KMS-11 (cell line): ENCODE results near the gene PDAP1.

Experiments
- H2AFZ ChIP-seq: fragments of 200-600 bp; sonication (generic); 2 replicates; pipeline ENCODE4 v1.6.1; 2016; ENCODE audit warnings: antibody characterized with exemption, mixed run types, low read depth
- H3K27ac ChIP-seq: fragments of 200-600 bp; sonication (generic); 2 replicates; pipeline ENCODE4 v1.6.1; 2016; ENCODE audit warnings: mild to moderate bottlenecking, mixed run types
- H3K27me3 ChIP-seq: fragments of 200-600 bp; sonication (generic); 2 replicates; pipeline ENCODE4 v1.6.1; 2017; ENCODE audit warnings: mild to moderate bottlenecking, low read depth, mixed run types, moderate library complexity; ENCODE audit not compliant: insufficient read depth
- H3K36me3 ChIP-seq: fragments of 200-600 bp; sonication (generic); 2 replicates; pipeline ENCODE4 v1.6.1; 2017; ENCODE audit warnings: mild to moderate bottlenecking, mixed run types; ENCODE audit not compliant: insufficient read depth
- H3K4me1 ChIP-seq: fragments of 200-600 bp; sonication (generic); 2 replicates; pipeline ENCODE4 v1.6.1; 2016; ENCODE audit warnings: mild to moderate bottlenecking, low read depth, mixed run types; ENCODE audit not compliant: poor library complexity, severe bottlenecking
- H3K4me2 ChIP-seq: fragments of 200-600 bp; sonication (generic); 2 replicates; pipeline ENCODE4 v1.7.0; 2016; ENCODE audit warnings: mild to moderate bottlenecking, mixed run types
- H3K4me3 ChIP-seq: fragments of 200-600 bp; sonication (generic); IDR thresholded peaks from 2 replicates; pipeline ENCODE4 v1.6.1; 2017; ENCODE audit warnings: low read depth, low read length, mixed read lengths; ENCODE audit not compliant: insufficient read depth
- H3K79me2 ChIP-seq: fragments of 200-600 bp; sonication (generic); 2 replicates; pipeline ENCODE4 v1.6.1; 2016; ENCODE audit warnings: low read depth, mixed run types; ENCODE audit not compliant: insufficient read depth
- H3K9ac ChIP-seq: fragments of 200-600 bp; sonication (generic); 2 replicates; pipeline ENCODE4 v1.6.1; 2016; ENCODE audit warnings: mild to moderate bottlenecking, mixed run types
- H4K20me1 ChIP-seq: fragments of 200-600 bp; sonication (generic); 2 replicates; pipeline ENCODE4 v1.6.1; 2016; ENCODE audit warnings: mild to moderate bottlenecking, mixed run types; ENCODE audit not compliant: insufficient read depth
- CTCF ChIP-seq: fragments of 200-600 bp; sonication (generic); conservative IDR thresholded peaks from 2 replicates; pipeline ENCODE4 v1.6.1; 2017; ENCODE audit warnings: low read depth, mild to moderate bottlenecking, antibody characterized with exemption, low read length, moderate library complexity, mixed read lengths

The PDAP1 gene

GRCh38 chr7:99379043-99379577 lies 29.3 kb downstream of the PDAP1 start:
- H3K36me3 ChIP-seq = peaks cover 5% of the 10 kb centered on the region; the same call in 1 of the 2 replicates

DNA sequence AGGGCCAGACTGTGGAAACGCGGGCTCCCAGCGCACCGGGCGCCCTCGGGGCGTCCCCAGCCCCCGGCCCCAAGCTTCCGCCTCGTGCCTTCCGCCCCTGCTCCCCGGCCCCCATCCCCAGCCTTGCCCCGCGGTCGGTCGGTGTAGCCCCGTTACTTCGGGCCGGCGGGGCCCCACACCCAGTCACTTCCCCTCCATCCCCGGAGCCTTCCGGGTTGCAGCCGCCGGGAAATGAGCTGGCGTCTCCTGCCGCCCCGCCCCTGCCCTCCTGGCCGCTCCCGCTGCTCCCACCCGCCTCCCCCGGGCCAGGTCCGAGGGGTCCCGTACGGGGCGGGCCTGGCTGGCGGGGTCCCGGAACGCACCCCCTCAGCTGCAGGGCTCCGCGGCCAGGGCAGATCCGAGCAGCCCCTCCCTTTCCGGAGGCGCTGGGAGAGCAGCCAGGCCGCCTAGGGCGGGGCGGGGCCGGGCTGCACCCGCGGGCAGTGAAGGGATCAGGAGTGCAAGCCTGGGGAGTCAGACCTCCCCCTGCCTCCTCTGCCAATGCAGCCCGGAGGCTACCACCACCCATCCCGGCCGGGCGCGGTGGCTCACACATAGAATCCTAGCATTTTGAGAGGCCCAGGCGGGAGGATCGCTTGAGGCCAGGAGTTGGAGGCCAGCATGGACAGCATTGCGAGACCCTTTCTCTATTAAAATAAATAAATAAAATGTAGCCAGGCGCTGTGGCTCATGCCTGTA lies 33.2 kb downstream of the PDAP1 start:
- Histone ChIP-seq H3K9ac (peak overlapping the region; percentile 39), H2AFZ (peak overlapping the region; percentile 5), H3K79me2 (peaks cover 53% of the 10 kb centered on the region), H3K36me3 (peaks cover 5% of the 10 kb centered on the region; the same call in 1 of the 2 replicates), H3K27me3 (no peaks in the 10 kb centered on the region), H3K4me3 (no peak overlapping the region), H3K4me1 (peaks cover 49% of the 10 kb centered on the region), H3K4me2 (peak overlapping the region; percentile 70), H4K20me1 (no peaks in the 10 kb centered on the region), H3K27ac (peak overlapping the region; percentile 31)
- TF ChIP-seq CTCF = no peak

More at GRCh38 chr7:99379043-99379577, 29.3 kb downstream of the PDAP1 start:
- TF ChIP-seq CTCF = no peak
- no peaks in the 10 kb centered on the region for H4K20me1 ChIP-seq
- peak overlapping the region; percentile 85 for H3K27ac ChIP-seq
- no peak overlapping the region for H3K9ac ChIP-seq
- no peaks in the 10 kb centered on the region for H3K27me3 ChIP-seq
- H3K4me3 ChIP-seq = no peak overlapping the region
- H3K4me1 ChIP-seq = peaks cover 70% of the 10 kb centered on the region
- H3K79me2 ChIP-seq = peaks cover 84% of the 10 kb centered on the region
- no peak overlapping the region for H2AFZ ChIP-seq
- H3K4me2 ChIP-seq = peak overlapping the region; percentile 92

DNA sequence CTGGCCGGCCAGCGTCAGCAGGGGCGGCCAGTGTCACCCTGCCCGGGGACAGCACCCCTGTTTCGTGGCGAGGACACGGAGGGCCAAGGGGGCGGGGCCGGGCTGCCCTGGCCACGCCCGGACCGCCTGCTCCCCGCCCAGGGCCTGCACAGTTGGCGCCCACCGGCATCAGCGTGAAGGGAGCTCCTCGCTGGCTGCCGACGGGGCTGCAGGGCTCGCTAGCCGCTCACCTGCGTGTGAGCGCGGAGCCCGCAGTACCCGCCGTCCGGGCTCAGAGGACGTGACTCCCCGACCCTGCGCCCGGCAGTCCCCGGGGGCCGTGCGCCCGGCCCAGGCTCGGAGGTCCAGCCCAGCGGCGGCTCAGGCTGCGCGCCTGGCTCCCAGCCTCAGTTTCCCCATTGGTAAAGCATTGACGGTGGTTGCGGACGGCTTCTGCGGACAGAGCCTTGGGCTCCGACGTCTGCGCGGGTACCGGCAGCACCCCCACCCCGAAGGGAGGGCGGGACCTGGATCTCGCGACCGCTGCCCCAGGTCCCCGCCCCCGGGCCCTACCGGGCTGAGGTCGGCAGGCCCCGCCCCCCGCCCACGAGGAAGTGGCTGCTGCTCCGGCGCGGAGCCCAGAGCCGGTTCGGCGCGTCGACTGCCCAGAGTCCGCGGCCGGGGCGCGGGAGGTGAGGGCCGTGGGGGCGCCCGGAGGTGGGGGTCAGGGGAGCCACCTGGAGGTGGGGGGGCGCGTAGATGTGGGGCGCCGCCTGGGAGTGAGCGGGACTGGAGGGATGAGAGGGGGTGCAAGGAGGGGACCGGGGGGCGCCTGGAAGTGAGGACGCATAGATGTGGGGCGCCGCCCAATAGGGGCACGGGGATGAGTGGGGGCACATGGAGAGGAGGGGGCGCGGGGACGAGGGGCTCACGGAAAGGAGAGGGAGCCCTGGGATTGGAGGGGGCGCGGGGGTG lies 34.0 kb downstream of the PDAP1 start, which contains the start of gene ARPC1B:
TSS of gene ARPC1B (plus strand) at position 620 of the 954 bp plus-strand sequence. CDS start 10,985 bp downstream, outside the sequence.
- no peak for TF ChIP-seq CTCF
- no peak within 1 kb of the TSS for H3K4me3 ChIP-seq

More for the DNA sequence above, 34.0 kb downstream of the PDAP1 start, which contains the start of gene ARPC1B:
- Histone ChIP-seq H3K27ac (peak within 1 kb of the TSS; percentile 31), H3K27me3 (no peaks in the 10 kb centered on the region), H3K4me1 (peaks cover 41% of the 10 kb centered on the region), H3K36me3 (peaks cover 5% of the 10 kb centered on the region; the same call in 1 of the 2 replicates), H4K20me1 (no peaks in the 10 kb centered on the region), H3K4me2 (peak within 1 kb of the TSS; percentile 76), H3K79me2 (peaks cover 46% of the 10 kb centered on the region), H2AFZ (peak within 1 kb of the TSS; percentile 88), H3K9ac (peak within 1 kb of the TSS; percentile 39)
